GM19043 (cell line): Measurements from ENCODE around the gene C6orf52.

Experiments
- ATAC-seq: cut with Tn5 transposase; IDR thresholded peaks from one replicate; pipeline ENCODE4 v1.9.1; 2021; ENCODE audit warnings: low read depth; ENCODE audit not compliant: unreplicated experiment

C6orf52 gene

DNA sequence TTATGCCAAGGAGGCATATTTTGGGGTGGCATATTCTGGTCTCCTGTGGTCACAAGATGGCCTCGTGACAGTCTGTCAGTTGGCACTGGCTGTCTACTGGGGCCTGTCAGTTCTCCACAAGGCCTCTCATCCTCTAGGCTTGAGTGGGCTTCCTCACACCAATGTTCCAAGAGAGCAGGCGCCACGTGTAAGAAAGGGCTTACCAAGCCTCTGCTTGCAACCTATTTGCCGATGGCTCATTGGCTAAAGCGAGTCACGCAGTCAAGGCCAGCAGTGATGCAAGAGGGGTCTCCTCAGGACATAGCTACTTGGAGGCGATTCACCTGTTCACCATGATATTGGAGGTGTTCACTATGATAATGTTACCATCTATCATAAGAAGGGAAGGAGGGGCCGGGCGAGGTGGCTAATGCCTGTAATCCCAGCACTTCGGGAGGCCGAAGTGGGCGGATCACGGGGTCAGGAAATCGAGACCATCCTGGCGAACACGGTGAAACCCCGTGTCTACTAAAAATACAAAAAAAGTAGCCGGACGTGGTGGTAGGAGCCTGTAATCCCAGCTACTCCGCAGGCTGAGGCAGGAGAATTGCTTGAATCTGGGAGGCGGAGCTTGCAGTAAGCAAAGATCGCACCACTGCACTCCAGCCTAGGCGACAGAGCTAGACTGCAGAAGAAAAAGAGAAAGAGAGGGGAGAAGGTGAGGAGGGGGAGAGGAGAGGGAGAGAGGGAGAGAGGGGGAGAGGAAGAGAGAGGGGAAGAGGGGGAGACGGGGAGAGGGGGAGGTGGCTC lies 35.3 kb downstream of the C6orf52 start:
- no peak for ATAC-seq

DNA sequence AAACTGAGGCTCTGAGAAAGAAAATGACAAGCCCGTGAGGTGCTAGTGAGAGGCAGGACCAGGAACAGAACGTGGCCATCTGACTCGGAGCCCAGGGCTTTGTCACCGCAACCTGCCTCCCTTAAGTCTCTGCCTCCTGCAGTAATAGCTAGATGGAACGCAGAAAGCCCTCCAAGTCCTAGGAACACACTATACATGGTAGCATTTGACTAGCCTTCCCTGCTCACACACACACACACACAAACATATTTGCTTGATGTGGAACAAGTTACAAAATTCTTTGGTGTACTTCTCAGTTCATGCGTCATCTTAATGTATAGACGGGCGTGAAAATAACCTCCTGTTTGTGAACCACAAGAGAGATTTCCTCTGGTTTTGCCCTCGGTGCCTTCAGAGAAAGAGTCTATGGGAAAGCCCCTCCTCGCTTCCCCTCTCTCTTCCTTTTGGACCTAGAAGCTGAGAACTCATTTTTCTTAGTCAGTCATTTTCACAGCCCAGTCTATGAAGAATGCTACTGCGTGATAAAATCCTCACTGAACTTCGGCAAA lies 38.8 kb downstream of the C6orf52 start:
- ATAC-seq, result no peak

DNA sequence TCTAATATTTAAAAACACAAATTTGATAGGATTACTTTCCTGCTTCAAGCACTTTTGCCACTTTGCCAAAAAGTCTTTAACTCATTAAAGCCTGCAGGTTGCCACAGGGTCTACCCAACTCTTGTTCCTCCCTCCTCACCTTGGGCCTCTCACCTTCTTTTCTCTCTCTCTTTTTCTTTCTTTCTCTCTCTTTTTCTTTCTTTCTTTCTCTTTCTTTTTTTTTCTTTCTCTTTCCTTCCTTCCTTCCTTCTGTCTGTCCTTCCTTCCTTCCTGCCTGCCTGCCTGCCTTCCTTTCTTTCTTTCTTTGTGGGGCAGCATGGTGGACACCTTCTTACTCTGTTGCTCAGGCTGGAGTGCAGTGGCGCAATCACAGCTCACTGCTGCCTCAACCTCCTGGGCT lies 50.2 kb downstream of the C6orf52 start:
- no peak for ATAC-seq

DNA sequence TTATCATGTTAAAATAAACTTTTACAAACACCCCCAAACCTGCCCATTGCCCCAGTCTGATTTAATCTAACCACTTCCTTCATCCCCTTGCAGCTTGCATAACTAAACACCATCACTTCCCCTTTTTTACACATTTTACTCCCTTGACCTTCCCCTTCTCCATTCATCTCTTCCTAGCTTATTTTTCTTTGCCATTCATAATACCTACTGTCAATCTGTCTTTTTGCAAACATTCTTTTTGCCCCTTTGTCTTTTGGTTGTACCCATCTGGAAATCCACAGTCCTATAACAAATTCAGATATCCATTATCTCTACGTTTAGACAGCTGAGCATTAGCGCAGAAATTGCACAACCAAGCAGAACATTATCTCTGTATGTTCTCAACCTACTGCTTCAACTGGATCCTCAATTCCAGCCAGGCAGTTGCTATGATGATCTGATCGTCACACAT lies 51.2 kb downstream of the C6orf52 start:
- peak; percentile 88 for ATAC-seq

DNA sequence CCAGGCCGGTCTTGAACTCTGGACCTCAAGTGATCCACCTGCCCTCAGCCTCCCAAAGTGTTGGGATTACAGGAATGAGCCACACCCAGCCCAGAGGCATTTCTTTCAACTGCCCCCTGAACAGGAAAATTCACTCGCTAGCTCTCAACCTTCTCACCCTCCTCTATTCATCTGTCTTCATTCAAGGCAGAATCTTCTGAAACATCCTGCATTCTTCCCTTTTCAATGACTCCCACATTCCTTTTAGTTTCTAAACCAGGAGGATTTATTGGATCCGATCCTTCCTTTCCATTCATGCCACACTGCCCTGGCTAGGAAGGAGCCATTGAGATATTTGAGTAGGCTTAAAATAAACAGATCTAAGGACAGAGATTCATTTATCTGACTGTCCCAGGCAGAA lies 52.9 kb downstream of the C6orf52 start:
- ATAC-seq, result no peak

DNA sequence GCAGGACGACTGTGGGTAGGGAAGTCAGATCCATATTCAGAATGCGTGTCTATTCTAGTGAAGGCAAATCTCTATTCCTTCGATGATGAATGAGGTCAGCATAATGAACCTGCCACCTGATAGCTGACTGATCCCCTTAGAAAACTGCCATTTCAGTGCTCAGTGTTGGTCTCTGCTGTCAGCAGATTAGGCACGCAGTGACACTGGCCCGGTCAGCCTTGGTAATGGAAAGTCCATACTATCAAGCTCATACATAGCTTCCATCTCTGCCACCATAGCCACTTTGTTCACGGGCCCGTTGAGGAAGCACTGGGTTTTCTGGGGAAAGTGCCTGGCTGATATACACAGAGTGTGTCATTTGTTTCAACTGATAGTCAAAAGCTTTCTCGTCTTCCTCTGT lies 54.0 kb downstream of the C6orf52 start:
- no peak for ATAC-seq

DNA sequence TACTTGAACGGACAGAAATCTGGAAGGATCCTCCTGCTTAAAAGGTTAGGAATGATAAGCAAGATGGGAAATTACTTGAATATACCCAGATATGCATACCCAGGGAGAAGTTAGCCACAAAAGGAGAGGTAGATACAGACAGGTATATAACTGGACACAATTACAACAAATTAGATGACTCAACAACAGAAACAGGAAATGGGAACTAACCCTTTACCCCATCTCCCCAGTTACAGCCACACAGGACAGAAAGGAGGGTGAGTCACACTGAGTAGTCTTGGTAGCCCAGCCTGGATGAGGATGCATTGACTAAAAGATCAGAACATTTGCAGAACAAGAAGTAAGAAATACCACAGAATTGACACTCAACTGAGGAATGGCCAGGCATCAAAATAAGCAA lies 61.2 kb downstream of the C6orf52 start:
- ATAC-seq, result peak; percentile 99

DNA sequence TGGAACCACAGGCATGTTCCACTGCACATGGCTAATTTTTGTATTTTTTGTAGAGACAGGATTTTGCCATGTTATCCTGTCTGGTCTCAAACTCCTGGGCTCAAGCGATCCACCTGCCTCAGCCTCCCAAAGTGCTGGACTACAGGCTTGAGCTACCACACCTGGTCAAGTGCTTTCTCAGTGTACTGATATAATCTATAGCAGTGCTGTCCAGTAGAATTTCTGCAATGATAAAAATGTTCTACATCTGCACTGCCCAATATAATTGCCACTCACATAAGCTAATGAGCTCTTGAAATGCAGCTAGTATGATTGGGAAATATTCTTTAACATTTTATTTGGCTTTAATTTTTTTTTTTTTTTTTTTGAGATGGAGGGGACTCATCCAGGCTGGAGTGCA lies 64.2 kb downstream of the C6orf52 start:
- ATAC-seq, result no peak

DNA sequence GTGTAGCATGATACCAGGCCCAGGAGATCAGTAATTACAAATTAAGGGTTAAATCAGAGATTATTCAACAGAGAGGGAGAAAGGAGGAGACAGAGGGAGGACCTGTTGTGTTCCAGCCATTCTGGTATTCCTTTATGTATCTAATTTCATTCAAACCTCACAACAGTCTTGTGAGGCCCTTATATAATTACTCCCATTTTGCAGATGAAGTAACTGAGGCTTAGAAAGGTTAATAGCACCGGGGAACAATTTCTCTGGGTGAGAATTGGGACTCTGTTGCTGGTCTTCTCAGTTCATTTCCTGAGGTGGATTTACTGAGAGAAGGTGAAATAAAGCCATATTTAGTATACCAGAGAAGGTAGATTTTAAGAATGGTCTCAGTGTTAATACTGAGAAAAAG lies 66.6 kb downstream of the C6orf52 start:
- no peak for ATAC-seq

DNA sequence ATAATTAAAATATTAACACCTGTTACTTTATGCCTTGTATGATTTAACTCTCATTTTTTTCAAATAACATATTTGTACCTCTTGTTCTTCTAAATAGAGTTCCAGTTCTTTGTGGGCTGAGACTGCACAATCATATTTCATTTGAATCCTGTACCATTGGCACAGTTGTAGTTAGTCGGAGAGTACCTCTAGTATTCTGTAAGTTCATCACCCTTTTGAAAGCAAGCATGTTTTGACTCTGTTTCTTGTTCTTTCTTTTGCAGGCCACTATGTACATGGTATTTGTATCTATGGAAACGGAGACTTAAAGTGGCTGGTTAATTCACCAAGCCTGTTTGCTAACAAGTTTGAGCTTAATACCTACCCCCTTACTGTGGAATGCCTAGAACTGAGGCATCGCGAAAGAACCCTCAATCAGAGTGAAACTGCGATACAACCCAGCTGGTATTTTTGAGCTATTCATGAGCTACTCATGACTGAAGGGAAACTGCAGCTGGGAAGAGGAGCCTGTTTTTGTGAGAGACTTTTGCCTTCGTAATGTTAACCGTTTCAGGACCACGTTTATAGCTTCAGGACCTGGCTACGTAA lies 68.2 kb downstream of the C6orf52 start:
- ATAC-seq, result no peak

DNA sequence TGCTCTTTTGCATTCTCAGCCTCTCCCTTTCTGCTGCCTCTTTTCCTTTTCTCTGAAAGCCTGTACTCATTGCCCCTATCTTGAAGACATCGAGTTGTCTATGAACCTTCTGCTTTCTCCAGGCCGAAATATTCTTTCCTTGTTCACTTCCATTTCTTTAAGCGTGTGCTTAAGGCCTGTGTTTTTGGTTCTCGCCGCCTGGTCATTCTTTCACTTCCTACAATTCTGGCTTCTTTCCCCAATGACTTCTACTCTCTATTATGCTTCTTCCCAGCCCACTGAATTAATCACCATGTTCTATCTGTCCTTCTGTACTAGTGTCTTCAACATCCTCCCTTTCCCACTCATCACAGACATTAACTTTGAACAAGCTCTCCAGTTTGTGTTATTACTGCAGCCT lies 69.6 kb downstream of the C6orf52 start:
- no peak for ATAC-seq

DNA sequence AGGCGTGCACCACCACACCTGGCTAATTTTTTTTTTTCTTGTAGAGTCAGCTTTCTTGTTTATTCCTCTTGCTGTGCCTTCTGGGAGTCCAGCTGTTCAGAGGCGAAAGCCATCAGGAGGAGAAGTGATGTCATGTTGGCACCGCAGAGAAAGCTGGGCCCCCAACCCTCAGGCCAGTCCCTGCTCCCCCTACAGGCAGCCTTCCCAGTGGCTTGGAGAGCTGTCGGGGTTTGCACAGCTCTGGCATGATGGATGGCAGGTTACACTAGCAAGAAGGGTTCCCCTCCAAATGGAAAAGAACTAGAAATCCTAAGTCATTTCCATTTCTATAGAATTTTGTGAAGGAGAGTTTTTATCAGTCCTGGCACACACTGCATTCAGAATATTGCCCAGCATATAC lies 72.6 kb downstream of the C6orf52 start:
- no peak for ATAC-seq
